NCI-H2196 treated with DMSO at 0.1 percent for 48 hours (cell line): ENCODE measurements around the gene SLC35F3.
"Not testable (repeated sequence)": the region's sequence is repeated elsewhere in the genome, so short reads cannot be mapped to it uniquely, and the experiment has no call there.

Experiments used
- DNase-seq: peaks from one replicate; lab custom pipeline; 2025; ENCODE audit not compliant: unreplicated experiment; lab: John Stamatoyannopoulos, UW

Gene SLC35F3

DNA sequence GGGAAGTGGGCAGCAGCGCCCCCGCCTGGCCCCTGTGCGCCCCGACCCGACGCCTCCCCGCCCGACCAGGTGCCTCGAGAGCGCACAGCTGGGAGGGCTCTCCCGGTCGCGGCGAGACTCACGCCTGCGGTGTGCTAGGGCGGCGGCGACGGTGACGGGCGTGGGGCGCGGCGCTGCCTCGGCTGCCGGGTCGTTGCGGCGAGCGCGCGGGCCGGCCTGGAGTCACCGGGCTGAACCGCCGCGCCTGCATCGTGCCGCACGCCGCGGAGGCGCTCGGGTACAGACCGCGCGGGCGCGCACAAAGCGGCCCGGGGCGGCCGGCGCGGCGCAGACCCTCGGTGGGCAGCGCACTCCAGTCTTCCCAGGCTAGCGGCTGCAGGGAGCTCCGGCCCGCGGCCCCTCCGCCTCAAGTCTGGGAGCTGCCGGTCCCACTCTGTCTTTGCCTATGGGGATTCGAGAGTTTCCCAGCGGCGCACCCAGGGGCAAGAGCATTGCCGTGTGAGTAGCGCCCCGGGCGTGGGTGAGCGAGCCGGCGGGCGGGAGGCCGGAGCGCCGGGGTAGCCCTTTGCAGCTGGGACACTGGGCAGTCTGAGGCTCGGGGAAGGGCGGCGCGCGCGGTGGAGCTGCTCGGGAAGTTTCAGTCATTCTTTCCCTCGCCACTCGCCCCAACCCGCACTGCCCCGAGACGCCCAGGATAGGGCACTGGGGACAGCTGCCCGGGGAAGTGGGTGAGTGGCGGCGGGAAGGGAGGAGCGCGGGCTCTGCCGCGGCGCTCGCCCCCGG lies at the start of gene SLC35F3:
SLC35F3 (plus strand) TSS at position 44 of the 783 bp plus-strand sequence.
- no peak for DNase-seq

- no peak for DNase-seq
Measured at GRCh38 chr1:233859446-233859845, 45.0 kb upstream of the SLC35F3 start.

DNA sequence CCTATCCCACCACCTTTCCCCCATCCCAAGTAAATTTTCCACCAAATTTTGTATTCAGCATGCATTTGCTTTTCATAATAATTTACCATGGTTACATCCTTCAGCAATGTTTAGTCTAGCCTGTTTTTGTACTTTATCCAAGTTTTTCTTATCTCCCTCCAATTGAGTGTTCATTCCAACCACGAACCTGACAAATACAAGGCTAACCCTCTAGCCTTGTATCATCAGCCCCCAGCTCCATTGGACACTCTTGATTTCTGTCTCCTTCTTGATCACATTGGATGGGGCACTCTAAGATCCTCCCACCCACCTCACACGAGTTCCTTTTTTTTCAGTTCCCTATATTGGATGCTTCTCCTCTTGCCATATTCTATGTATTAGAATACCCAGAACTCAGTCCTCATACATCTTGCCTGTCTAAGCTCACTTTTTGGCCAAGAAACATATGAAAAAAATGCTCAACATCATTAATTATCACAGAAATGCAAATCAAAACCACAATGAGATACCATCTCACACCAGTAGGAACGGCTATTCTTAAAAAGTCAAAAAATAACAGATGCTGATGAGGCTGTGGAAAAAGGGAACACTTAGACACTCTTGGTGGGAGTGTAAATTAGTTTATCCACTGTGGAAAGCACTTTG lies 40.5 kb upstream of the SLC35F3 start:
- DNase-seq, result no peak

DNA sequence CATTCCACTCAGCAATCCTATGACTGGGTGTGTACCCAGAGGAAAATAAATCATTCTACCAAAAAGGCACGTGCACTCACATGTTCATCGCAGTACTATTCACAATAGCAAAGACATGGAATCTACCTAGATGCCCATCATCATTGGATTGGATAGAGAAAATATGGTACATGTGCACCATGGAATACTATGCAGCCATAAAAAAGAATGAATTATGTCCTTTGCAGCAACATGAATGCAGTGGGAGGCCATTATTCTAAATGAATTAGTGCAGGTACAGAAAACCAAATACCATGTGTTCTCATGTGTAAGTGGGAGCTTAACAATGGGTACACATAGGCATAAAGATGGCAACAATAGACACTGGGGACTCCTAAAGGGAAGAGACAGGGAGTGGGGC lies 39.9 kb upstream of the SLC35F3 start:
- DNase-seq, result no peak

GRCh38 chr1:233865216-233865615 lies 39.3 kb upstream of the SLC35F3 start:
- DNase-seq, result no peak

DNA sequence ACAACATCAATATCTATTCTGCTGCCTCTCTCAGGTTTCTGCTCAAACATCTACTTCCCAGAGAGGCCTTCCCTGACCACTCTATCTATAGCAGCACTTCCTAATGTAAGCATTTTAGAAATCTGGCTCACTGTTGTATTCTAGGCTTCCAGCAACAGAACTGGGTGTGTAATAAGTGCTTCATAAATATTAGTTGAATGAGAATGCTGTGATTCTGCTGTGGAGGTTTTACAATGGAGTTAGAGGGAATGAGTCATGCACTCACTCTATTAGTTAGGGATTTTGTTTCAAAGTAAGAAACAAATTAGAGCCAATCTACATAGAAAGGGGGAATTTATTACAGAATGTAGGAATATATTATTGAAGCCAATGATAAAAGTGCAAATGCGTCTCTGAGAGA lies 38.6 kb upstream of the SLC35F3 start:
- no peak for DNase-seq

- no peak for DNase-seq
Measured at GRCh38 chr1:233867028-233867427, 37.4 kb upstream of the SLC35F3 start.

DNA sequence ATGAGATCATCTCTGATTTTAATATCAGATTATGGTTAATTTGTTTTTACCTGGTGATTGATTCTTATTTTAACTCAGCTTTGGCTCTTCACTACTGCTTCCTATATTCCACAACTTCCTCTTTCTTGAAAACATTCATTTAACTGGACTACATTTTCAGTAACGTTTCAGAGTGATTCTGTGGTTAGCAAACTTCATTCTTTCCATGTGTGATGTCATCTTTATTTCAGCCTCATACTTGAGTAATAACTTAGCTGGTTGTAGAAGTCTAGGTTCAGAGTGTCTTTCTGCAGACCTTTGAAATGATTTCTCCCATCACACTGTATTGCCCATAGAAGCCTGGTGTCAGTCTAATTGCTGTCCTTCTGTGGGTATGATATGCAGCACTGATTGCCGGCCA lies 36.0 kb upstream of the SLC35F3 start:
- no peak for DNase-seq

- no peak for DNase-seq
Measured at GRCh38 chr1:233869680-233870079, 34.8 kb upstream of the SLC35F3 start.

DNA sequence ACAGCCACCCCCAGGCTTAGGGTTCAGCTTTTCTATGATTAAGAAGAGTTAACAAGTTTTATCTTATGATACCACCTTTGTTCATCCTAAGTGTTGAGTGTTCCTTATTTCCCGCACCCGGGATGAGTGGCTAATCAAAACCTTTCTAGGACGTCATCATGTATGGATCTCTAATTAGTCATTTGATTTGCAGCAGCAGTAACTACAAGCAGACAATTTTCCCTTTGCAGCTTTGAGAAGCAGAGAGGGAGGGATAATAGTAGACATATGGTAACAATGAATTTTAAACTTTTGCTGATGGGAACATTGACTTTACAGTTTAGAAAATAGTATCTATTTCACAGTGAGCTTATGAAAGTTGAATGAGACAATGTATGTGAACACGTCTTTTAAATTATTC lies 30.8 kb upstream of the SLC35F3 start:
- DNase-seq, result no peak

DNA sequence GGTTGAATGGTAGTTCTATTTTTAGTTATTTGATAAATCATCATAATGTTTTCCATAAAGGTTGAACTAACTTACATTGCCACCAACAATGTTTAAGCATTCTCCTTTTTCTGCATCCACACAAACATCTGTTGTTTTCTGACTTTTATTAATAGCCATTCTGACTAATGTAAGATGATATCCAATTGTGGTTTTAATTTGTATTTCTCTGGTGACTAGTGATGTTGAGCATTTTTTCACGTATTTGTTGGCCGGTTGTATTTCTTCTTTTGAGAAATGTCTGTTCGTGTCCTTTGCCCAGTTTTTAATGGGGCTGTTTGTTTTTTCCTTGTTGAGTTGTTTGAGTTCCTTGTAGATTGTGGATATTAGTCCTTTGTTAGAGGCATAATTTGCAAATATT lies 24.6 kb upstream of the SLC35F3 start:
- DNase-seq, result no peak

GRCh38 chr1:233883671-233884070 lies 20.8 kb upstream of the SLC35F3 start:
- no peak for DNase-seq

- no peak for DNase-seq
Measured at GRCh38 chr1:233884461-233885151, 19.9 kb upstream of the SLC35F3 start.

- no peak for DNase-seq
Measured at GRCh38 chr1:233885196-233885920, 19.1 kb upstream of the SLC35F3 start.

DNA sequence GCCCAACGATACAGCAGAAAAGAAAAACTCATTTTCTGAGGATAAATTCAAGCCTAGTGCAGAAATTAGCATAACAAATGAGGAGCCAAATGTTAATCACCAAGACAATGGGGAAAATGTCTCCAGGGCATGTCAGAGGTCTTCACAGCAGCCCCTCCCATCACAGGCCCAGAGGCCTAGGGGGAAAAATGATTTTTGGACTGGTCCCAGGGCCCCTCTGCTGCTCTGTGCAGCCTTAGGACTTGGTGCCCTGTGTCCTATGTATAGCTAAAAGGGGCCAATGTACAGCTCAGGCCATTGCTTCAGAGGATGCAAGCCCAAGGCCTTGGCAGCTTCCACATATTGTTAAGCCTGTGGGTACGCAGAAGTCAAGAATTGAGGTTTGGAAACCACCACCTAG lies 13.3 kb upstream of the SLC35F3 start:
- DNase-seq, result not testable (repeated sequence)

DNA sequence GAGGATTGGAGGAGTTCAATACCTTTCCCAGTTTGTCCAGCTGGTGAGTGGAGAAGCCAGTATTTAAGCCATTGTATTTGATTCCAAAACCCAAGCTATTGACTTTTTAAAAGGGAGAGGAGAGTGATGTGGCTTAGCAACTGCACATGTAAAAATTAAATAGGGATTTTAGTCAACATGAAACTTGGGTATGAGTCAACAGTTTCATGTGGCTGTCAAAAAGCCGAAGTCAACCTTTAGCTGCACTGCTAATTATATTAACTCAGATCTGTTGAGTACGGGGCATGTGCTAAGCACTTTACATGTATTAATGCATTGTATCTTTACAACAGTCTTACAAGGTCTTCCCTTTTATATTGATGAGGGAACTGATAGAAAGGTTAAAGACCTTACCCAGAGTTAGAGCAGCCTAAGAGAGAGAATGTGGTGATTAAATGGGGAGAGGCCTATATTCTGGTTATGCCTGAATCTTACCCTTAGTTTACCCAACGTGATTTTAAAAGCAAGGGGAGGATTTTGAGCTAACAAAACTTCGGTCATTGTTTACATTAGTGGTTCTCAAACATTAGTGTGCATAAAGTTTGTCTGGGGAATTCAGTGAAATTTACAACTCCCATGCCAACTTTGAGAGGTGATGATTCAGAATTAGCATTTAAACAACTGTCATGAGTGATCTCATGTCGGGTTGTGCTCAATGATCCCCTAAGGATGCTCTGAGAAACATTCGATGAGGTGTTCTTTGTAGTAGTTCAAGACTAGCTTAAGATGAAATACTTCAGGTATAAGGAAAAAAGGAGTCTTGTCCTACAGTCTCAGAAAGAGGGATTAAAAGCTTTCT lies 6.9 kb upstream of the SLC35F3 start:
- DNase-seq, result no peak

DNA sequence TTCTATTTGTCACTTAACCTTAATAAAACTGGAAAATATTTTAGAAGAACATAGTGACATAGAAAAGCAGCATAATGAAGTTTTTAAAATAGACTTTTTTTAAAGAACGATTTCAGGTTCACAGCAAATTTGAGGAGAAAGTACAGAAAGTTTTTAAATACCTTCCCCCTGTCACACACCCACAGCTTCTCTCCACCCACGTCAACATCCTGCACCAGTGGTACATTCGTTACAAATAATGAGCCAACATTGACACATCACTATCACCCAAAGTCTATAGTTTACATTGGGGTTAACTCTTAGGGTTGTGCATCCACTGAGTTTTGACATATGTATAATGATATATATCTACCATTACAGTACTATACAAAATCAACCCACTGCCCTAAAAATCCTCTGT lies 3.0 kb upstream of the SLC35F3 start:
- DNase-seq, result no peak

DNA sequence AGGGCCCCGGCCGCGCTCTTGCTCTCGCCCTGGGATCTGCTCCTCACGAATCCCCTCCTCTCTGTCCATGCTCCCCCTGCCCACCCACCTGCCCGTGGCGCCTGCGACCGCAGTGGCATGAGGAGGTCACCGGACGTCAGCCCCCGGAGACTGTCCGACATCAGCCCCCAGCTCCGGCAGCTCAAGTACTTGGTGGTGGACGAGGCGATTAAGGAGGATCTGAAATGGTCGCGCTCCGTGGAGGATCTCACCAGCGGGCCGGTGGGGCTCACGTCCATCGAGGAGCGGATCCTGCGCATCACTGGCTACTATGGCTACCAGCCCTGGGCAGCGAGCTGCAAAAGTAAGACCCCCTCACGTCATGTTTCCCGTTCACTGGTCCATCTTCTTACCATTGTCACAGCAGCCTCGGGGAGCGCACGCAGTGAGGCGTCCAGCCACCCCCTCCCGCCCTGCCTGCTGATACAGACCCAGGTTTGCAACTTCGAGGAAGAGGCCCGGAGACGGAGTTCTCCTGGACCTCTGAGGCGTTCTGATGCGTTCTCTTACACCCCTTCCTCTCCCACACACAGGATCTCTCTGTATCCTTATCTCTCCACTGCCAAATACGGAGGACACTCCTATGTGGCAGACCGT lies 1.1 kb downstream of the SLC35F3 start:
- DNase-seq, result no peak

DNA sequence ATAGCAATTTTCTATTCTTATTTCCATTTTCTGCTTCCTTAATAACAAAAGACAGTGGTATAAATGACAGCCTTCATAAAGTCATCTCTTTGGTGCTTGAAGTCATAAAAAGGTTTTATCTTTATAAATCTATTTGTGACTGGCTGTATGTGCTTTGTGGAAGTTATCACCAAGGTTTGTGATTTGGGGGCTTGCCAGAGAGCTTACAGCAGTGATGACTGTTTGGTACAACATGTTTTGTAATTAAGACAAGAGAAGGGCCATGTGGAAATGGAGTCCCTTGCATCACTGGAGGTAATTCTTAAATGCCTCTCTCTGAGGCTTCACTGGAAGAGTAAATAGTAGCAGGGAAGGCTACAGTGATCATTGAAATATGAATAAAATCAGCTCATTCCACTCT lies 2.7 kb downstream of the SLC35F3 start:
- no peak for DNase-seq

GRCh38 chr1:233908092-233908491 lies 3.6 kb downstream of the SLC35F3 start:
- DNase-seq, result no peak
